ENCODE measurements around the gene DSN1.

The DSN1 gene

GRCh38 chr20:36712775-36713174 lies 60.8 kb downstream of the DSN1 start:
- TF ChIP-seq, protein P1, sequence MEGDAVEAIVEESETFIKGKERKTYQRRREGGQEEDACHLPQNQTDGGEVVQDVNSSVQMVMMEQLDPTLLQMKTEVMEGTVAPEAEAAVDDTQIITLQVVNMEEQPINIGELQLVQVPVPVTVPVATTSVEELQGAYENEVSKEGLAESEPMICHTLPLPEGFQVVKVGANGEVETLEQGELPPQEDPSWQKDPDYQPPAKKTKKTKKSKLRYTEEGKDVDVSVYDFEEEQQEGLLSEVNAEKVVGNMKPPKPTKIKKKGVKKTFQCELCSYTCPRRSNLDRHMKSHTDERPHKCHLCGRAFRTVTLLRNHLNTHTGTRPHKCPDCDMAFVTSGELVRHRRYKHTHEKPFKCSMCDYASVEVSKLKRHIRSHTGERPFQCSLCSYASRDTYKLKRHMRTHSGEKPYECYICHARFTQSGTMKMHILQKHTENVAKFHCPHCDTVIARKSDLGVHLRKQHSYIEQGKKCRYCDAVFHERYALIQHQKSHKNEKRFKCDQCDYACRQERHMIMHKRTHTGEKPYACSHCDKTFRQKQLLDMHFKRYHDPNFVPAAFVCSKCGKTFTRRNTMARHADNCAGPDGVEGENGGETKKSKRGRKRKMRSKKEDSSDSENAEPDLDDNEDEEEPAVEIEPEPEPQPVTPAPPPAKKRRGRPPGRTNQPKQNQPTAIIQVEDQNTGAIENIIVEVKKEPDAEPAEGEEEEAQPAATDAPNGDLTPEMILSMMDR (IDR thresholded peaks at IDR 0.05; ENCODE audit: low read depth, low read length, missing control alignments) = no peak
- no peak for DNase-seq (ENCODE audit: extremely low read depth, low read depth)
- H3K4me3 ChIP-seq (replicated peaks; ENCODE audit: low read depth, low read length) = no peak overlapping the region

DNA sequence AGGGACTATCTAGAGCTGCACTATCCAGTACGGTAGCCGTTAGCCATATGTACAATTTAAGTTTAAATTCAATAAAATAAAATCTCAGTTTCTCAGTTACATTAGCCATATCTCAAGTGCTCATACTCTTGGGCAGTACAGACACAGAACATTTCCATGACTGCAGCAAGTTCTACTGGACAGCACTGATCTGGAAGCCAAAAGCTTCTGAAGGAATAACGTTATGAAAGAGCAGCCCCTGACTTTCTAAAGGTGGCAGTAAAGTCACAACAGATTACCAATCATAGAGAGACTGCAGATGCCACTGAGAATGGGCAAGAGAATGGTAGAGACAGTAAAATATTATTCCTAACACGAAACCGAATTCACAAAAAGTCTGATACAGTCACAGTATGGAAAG lies 64.4 kb downstream of the DSN1 start:
- no peak for DNase-seq (ENCODE audit: extremely low read depth, low read depth)
- no peak overlapping the region for H3K4me3 ChIP-seq (replicated peaks; ENCODE audit: low read depth, low read length)
- TF ChIP-seq, protein P1 (IDR thresholded peaks at IDR 0.05; ENCODE audit: low read depth, low read length, missing control alignments) = no peak

DNA sequence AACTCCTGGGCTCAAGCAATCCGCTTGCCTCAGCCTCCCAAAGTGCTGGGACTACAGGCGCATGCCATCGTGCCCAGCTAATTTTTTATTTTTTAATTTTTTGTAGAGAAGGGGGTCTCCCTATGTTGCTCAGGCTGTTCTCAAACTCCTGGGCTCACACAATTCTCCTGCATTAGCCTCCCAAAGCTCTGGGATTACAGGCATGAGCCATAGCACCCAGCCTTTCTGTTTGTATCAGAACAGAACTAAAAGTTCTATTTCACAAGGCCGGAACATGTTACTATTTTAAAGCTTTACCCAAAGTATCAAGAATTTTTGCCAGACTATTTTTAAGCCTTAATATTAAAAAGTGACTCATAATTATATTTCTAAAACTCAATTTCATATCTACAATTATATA lies 70.0 kb downstream of the DSN1 start:
- no peak overlapping the region for H3K4me3 ChIP-seq (replicated peaks; ENCODE audit: low read depth, low read length)
- TF ChIP-seq, protein P1 (IDR thresholded peaks at IDR 0.05; ENCODE audit: low read depth, low read length, missing control alignments) = no peak
- DNase-seq (ENCODE audit: extremely low read depth, low read depth) = no peak

All from HFF-Myc (cell line).